Common myeloid progenitor, CD34-positive (primary cell): ENCODE data around the gene SCN4A.

Experiments
- CTCF ChIA-PET: fragments of 350-600 bp; sonication (Branson Sonifier 250); formaldehyde crosslinking; loops from one replicate; lab custom pipeline; 2021; ENCODE audit warnings: antibody characterized with exemption; lab: Charles Lee
- POLR2A ChIA-PET: fragments of 350-600 bp; sonication (Branson Sonifier 250); formaldehyde crosslinking; loops from one replicate; lab custom pipeline; 2021; ENCODE audit warnings: antibody characterized with exemption; lab: Charles Lee
- DNase-seq, 3 donors: peaks; one replicate each; pipeline versions ENCODE4 v3.0.0 to v3.0.0-alpha.2; 2013
- H3K27ac ChIP-seq, 2 experiments: 1 replicate in 1 of 2; 2 replicates in 1 of 2; pipeline ENCODE4 v1.7.0; 2013; ENCODE audit warnings: inconsistent platforms in 2 of 2, low read length in 2 of 2, mild to moderate bottlenecking in 2 of 2, low read depth in 1 of 2, moderate library complexity in 1 of 2; ENCODE audit not compliant: severe bottlenecking in 2 of 2, insufficient read depth in 1 of 2, poor library complexity in 1 of 2
- H3K27me3 ChIP-seq, 5 experiments: replicated peaks in 2 of 5; 1 replicate in 3 of 5; 2 replicates in 2 of 5; pipeline versions ENCODE4 v1.6.1 to v1.7.0; 2013; ENCODE audit warnings: low read length in 4 of 5, mild to moderate bottlenecking in 2 of 5, moderate library complexity in 2 of 5, inconsistent platforms in 1 of 5; ENCODE audit not compliant: insufficient read depth in 5 of 5, control insufficient read depth in 4 of 5
- H3K36me3 ChIP-seq, 4 experiments: 1 replicate in 2 of 4; 2 replicates in 2 of 4; pipeline versions ENCODE4 v1.6.1 to v1.7.0; 2013; ENCODE audit warnings: low read length in 3 of 4, control low read depth in 1 of 4, mild to moderate bottlenecking in 1 of 4; ENCODE audit not compliant: control insufficient read depth in 4 of 4, insufficient read depth in 4 of 4
- H3K4me1 ChIP-seq, 4 experiments: 1 replicate in 3 of 4; 2 replicates in 1 of 4; pipeline versions ENCODE4 v1.6.1 to v1.7.1; 2013; ENCODE audit warnings: low read length in 3 of 4, mild to moderate bottlenecking in 3 of 4, control low read depth in 1 of 4, inconsistent platforms in 1 of 4, moderate library complexity in 1 of 4; ENCODE audit not compliant: control insufficient read depth in 4 of 4, insufficient read depth in 4 of 4; ENCODE audit errors: control extremely low read depth in 1 of 4
- H3K4me3 ChIP-seq, 7 experiments: 1 replicate in 4 of 7; 2 replicates in 3 of 7; pipeline versions ENCODE4 v1.5.1 to v1.7.0; 2013; ENCODE audit warnings: mild to moderate bottlenecking in 7 of 7, low read length in 6 of 7, moderate library complexity in 6 of 7, inconsistent platforms in 2 of 7, low read depth in 2 of 7, control low read depth in 1 of 7; ENCODE audit not compliant: insufficient read depth in 4 of 7, control insufficient read depth in 1 of 7; ENCODE audit errors: extremely low read depth in 1 of 7
- H3K9me3 ChIP-seq, 5 experiments: 1 replicate in 4 of 5; 2 replicates in 1 of 5; pipeline versions ENCODE4 v1.6.1 to v1.7.1; 2013; ENCODE audit warnings: low read length in 4 of 5, mild to moderate bottlenecking in 2 of 5, inconsistent platforms in 1 of 5, low read depth in 1 of 5, moderate library complexity in 1 of 5; ENCODE audit not compliant: control insufficient read depth in 4 of 5, insufficient read depth in 2 of 5; ENCODE audit errors: control extremely low read depth in 1 of 5
- whole genome bisulfite sequencing: methylation state at CpG from one replicate; pipeline ENCODE4 v1.1.5; 2013; ENCODE audit not compliant: insufficient coverage; 5-methylcytosine and 5-hydroxymethylcytosine counted together

The SCN4A gene

GRCh38 chr17:63949576-63950250, 23.0 kb downstream of the SCN4A start:
- ChIA-PET POLR2A (no interaction called here), CTCF (interaction anchor here (0.7 to 2.9 kb wide), 15 partner anchors 10 to 67 kb away, joined by 3 to 10 read pairs (median 3); partner anchors contain the start of genes CD79B and PRR29)
- Histone ChIP-seq H3K36me3 (no peaks in the 10 kb centered on the region), H3K27ac (no peak overlapping the region), H3K9me3 (no peaks in the 10 kb centered on the region), H3K4me1 (peaks cover 3 to 59% (median 44%) of the 10 kb centered on the region in 4 experiments), H3K4me3 (no peak overlapping the region), H3K27me3 (no peaks in the 10 kb centered on the region)
- DNase-seq = no peak
- 88% methylated on average over 9 of the region's 18 CpGs for WGBS

DNA sequence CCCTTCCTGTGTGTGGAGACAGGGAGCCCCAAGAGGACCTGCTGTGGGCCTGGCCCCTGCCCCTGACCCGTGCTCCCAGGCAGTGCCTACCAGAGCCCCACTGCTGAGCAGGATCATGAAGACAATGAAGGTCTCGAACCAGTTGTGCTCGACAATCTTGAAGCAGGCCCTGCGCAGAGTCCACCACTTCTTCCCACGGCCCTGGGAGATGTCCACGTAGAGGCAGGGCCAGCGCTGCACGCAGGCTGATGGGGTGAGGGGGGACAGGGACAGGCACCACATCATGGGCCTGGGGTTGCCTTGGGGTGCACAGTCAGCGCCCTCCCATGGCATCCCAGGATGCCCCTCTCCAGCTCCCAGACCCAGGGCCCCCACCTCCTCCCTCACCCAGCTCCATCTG, 24.2 kb downstream of the SCN4A start:
- no peak for DNase-seq
- CTCF ChIA-PET = interaction anchor here (1.0 to 2.6 kb wide), 5 partner anchors 17 to 68 kb away, joined by 3 to 10 read pairs (median 3); partner anchors contain the start of gene CD79B
- POLR2A ChIA-PET = no interaction called here
- Histone ChIP-seq H3K27ac (no peak overlapping the region), H3K4me3 (no peak overlapping the region), H3K9me3 (no peaks in the 10 kb centered on the region), H3K27me3 (no peaks in the 10 kb centered on the region), H3K36me3 (no peaks in the 10 kb centered on the region), H3K4me1 (peaks cover under 1 to 47% (median 32%) of the 10 kb centered on the region in 4 experiments)
- WGBS = 90% methylated on average over 5 of the region's 9 CpGs

DNA sequence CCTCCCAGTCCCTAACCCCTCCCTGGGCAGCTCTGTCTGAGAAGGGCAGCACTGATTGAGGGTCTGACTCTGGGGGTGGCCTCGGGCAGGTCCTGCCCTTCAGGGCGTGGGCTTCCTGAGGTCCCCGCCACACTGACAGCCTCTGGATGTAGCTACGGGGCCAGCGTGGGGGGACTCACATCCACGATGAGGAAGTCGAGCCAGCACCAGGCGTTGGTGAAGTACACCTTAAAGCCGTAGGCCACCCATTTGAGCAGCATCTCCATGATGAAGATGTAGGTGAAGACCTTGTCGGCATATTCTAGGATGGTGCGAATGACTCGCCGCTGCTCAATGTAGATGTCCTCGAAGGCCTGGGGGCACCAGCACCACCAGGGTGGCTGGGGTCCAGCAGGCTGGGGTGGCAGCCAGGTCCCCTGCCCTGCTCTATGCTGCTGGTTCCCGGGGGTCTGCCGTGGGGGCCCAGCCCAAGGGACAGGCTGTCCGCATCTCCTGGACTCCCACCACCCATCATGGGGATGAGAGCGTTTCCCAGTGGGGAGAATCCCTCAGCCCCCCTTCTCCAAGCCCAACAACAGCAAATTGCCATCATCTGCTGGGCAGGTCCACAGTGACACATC, 24.9 kb downstream of the SCN4A start:
- Histone ChIP-seq H3K4me1 (peaks cover 0 to 42% (median 27%) of the 10 kb centered on the region in 4 experiments), H3K27me3 (no peaks in the 10 kb centered on the region), H3K9me3 (no peaks in the 10 kb centered on the region), H3K27ac (no peak overlapping the region), H3K4me3 (no peak overlapping the region), H3K36me3 (no peaks in the 10 kb centered on the region)
- ChIA-PET CTCF (interaction anchor here (1.4 to 3.1 kb wide), 14 partner anchors 9 to 81 kb away, joined by 3 to 37 read pairs (median 14); partner anchors contain the start of genes CD79B and GH1), POLR2A (no interaction called here)
- 66% methylated on average over 18 of the region's 18 CpGs for WGBS
- peak in 2 of 3 donors; percentile 39 to 45 for DNase-seq

DNA sequence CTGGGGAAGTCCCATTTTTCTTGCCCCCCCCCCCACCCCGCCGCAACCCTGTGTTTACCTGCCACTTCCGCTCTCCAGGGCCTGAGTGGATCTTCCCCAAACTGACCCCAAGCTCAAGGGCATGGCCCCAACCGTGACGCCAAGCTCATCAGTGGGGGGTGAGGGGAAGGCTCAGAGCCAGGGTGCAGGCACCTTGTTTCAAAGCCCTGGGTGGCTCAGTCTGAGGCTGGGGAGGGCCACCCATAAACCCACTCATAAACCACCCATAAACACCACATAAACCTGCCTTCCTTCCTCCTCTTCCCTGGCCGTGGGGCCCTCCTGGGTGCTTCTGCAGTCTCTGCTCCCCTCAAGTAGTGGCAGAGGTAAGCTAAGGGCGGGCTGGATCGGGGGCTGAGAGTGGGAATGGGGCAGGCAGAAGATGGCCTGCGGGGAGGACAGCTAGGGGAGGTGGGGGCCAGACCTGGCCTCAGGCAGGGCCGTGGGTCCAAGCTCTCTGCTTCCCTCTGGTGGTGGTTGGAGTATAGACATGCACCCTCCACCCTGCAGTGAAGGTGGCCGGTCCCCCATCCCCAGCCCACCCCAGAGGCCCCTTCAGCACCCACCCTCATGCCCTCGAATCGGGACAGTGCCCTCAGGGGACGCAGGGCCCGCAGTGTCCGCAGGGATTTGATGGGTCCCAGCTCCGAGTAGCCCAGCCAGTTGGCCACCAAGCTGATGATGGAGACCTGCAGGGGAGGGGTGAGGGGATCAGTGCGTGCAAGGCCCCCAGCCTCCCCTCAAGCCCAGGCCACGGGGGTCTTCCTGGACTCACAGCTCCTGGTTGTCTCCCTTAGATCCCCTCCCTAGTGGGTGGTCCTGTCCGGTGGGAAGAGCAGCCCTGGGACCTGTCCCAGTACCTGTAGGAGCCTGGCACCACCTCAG, 26.0 kb downstream of the SCN4A start:
- Histone ChIP-seq H3K27ac (no peak overlapping the region), H3K27me3 (no peaks in the 10 kb centered on the region), H3K36me3 (no peaks in the 10 kb centered on the region), H3K9me3 (no peaks in the 10 kb centered on the region), H3K4me3 (peak overlapping the region in 2 of 7 experiments; percentile 6 to 53), H3K4me1 (peaks cover 0 to 37% (median 23%) of the 10 kb centered on the region in 4 experiments)
- 34% methylated on average over 12 of the region's 20 CpGs for WGBS
- ChIA-PET POLR2A (interaction anchor here (0.6 to 1.5 kb wide), 4 partner anchors 30 to 199 kb away, joined by 3 to 4 read pairs (median 3); no protein-coding TSS in a partner anchor), CTCF (interaction anchor here (0.8 to 3.1 kb wide), 27 partner anchors 8 to 175 kb away, joined by 3 to 37 read pairs (median 8); partner anchors contain the start of genes CD79B and GH1)
- DNase-seq = peak; percentile 44 to 68 (median 63)

DNA sequence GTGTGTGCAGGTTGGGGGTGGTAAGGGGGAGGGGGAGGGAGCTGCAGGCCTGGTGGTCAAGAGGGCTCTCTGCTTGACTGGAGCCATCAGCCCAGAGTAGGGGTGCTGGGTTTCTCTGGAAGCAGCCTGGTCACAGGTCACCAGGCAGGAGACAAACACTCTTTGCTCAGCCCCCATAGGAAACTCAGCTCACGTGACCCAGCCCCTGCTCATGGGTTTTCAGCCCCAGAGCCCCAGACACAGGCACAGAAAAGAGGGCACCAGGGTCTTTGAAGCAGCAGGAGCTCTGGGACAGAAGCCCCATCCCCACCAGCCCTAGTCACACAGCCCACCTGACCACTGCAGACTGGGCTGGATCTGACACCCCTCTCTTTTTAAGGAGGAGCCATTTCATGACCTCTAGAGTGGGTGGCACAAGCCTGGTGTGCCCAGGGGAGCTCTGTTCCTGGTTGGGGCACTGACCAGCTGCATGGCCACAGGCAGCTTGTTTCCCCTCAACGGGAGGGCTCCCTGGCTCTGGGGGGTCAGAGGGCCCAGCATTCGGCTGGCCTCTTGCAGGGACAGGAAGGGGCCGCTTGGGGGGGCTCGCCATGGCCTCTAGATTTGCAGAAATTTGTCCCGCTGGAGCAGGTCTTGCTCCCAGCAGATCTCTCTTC, 26.8 kb downstream of the SCN4A start:
- Histone ChIP-seq H3K27ac (no peak overlapping the region), H3K4me3 (peak overlapping the region in 1 of 7 experiments; percentile 6), H3K36me3 (no peaks in the 10 kb centered on the region), H3K9me3 (no peaks in the 10 kb centered on the region), H3K4me1 (peaks cover 0 to 37% (median 23%) of the 10 kb centered on the region in 4 experiments), H3K27me3 (no peaks in the 10 kb centered on the region)
- WGBS = 35% methylated on average over 5 of the region's 6 CpGs
- peak in 2 of 3 donors; percentile 18 to 30 for DNase-seq
- ChIA-PET POLR2A (interaction anchor here (0.6 to 1.5 kb wide), 4 partner anchors 30 to 200 kb away, joined by 3 to 4 read pairs (median 3); no protein-coding TSS in a partner anchor), CTCF (interaction anchor here (0.8 to 3.1 kb wide), 27 partner anchors 8 to 176 kb away, joined by 3 to 37 read pairs (median 8); partner anchors contain the start of genes CD79B and GH1)
